ENCODE measurements around the gene DDO. TPM values are rescaled to one million over a fixed set of nuclear protein-coding genes. Genes with fewer than 3 reads are reported as not detected.

Gene DDO
- total RNA-seq, 4 donors from 2014 or later, result 3.3 to 9.8 (median 4.0) TPM

- no peak overlapping the region for H3K4me3 ChIP-seq
- no peak for DNase-seq
- H3K27ac ChIP-seq, result no peak overlapping the region
- H3K4me1 ChIP-seq, result peaks cover 0 to 7% (median 0%) of the 10 kb centered on the region in 4 donors
- H3K9me3 ChIP-seq, result no peaks in the 10 kb centered on the region
- H3K36me3 ChIP-seq, result no peaks in the 10 kb centered on the region
- TF ChIP-seq POLR2A (IDR thresholded peaks at IDR 0.05), result no peak
- H3K27me3 ChIP-seq, result no peaks in the 10 kb centered on the region
Measured at GRCh38 chr6:110418594-110418993, 3.2 kb upstream of the DDO start.

- Histone ChIP-seq H3K4me1 (peaks cover 0 to 7% (median 0%) of the 10 kb centered on the region in 4 donors), H3K27me3 (no peaks in the 10 kb centered on the region), H3K36me3 (no peaks in the 10 kb centered on the region), H3K27ac (peak overlapping the region in 3 of 4 donors; percentile 60 to 86 (median 74)), H3K9me3 (no peaks in the 10 kb centered on the region), H3K4me3 (peak overlapping the region in 2 of 4 donors; percentile 51 to 59)
- TF ChIP-seq CTCF (IDR thresholded peaks at IDR 0.05) (no peak), POLR2A (IDR thresholded peaks at IDR 0.05) (no peak)
- DNase-seq, result no peak
Measured at GRCh38 chr6:110414669-110415068, 706 bp downstream of the DDO start.

GRCh38 chr6:110412360-110412759 lies 3.0 kb downstream of the DDO start:
- no peak overlapping the region for H3K4me3 ChIP-seq
- no peak overlapping the region for H3K27ac ChIP-seq
- no peaks in the 10 kb centered on the region for H3K36me3 ChIP-seq
- DNase-seq, result no peak
- H3K4me1 ChIP-seq, result peaks cover 0 to 7% (median 0%) of the 10 kb centered on the region in 4 donors
- no peaks in the 10 kb centered on the region for H3K27me3 ChIP-seq
- H3K9me3 ChIP-seq, result no peaks in the 10 kb centered on the region
- TF ChIP-seq CTCF (IDR thresholded peaks at IDR 0.05) (no peak), POLR2A (IDR thresholded peaks at IDR 0.05) (no peak)

- Histone ChIP-seq H3K4me3 (no peak overlapping the region), H3K36me3 (no peaks in the 10 kb centered on the region), H3K4me1 (no peaks in the 10 kb centered on the region), H3K9me3 (no peaks in the 10 kb centered on the region), H3K27me3 (no peaks in the 10 kb centered on the region), H3K27ac (no peak overlapping the region)
- DNase-seq, result no peak
- TF ChIP-seq CTCF (IDR thresholded peaks at IDR 0.05), result no peak
- TF ChIP-seq POLR2A (IDR thresholded peaks at IDR 0.05), result no peak
Measured at GRCh38 chr6:110410511-110410910, 4.9 kb downstream of the DDO start.

GRCh38 chr6:110409794-110410193 lies 5.6 kb downstream of the DDO start:
- TF ChIP-seq POLR2A (IDR thresholded peaks at IDR 0.05) (no peak), CTCF (IDR thresholded peaks at IDR 0.05) (no peak)
- H3K36me3 ChIP-seq, result no peaks in the 10 kb centered on the region

GRCh38 chr6:110408901-110409300 lies 6.5 kb downstream of the DDO start:
- Histone ChIP-seq H3K4me3 (no peak overlapping the region), H3K4me1 (no peaks in the 10 kb centered on the region), H3K27ac (no peak overlapping the region), H3K27me3 (no peaks in the 10 kb centered on the region), H3K9me3 (no peaks in the 10 kb centered on the region), H3K36me3 (no peaks in the 10 kb centered on the region)
- TF ChIP-seq CTCF (IDR thresholded peaks at IDR 0.05) (no peak), POLR2A (IDR thresholded peaks at IDR 0.05) (no peak)
- DNase-seq, result no peak

More at GRCh38 chr6:110409794-110410193, 5.6 kb downstream of the DDO start:
- no peaks in the 10 kb centered on the region for H3K27me3 ChIP-seq
- H3K4me1 ChIP-seq, result no peaks in the 10 kb centered on the region
- DNase-seq, result no peak
- H3K4me3 ChIP-seq, result no peak overlapping the region
- H3K27ac ChIP-seq, result no peak overlapping the region
- no peaks in the 10 kb centered on the region for H3K9me3 ChIP-seq
